ENCODE data around the gene RABEP1.

DNA sequence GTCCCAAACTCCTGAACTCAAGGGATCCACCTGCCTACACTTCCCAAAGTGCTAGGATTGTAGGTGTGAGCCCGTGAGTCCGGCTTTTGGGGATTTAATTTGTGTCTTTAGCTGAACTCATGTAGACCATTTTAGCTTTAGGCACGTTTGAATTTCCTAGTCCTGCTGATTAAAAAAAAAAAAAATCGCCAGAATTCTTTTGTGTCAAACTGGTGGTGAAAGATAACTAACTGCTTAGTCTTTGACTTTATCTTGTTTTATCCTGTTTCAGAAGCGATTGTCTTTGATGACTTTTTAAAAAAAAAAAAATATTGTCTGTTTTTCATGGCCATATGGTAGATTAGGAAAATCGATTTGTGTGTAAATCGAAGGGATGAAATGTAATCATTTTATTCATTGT is 2.6 kb downstream of the RABEP1 start:
- TF ChIP-seq, protein P1, sequence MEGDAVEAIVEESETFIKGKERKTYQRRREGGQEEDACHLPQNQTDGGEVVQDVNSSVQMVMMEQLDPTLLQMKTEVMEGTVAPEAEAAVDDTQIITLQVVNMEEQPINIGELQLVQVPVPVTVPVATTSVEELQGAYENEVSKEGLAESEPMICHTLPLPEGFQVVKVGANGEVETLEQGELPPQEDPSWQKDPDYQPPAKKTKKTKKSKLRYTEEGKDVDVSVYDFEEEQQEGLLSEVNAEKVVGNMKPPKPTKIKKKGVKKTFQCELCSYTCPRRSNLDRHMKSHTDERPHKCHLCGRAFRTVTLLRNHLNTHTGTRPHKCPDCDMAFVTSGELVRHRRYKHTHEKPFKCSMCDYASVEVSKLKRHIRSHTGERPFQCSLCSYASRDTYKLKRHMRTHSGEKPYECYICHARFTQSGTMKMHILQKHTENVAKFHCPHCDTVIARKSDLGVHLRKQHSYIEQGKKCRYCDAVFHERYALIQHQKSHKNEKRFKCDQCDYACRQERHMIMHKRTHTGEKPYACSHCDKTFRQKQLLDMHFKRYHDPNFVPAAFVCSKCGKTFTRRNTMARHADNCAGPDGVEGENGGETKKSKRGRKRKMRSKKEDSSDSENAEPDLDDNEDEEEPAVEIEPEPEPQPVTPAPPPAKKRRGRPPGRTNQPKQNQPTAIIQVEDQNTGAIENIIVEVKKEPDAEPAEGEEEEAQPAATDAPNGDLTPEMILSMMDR (conservative IDR thresholded peaks at IDR 0.05; ENCODE audit: low read depth, low read length): no peak
- TF ChIP-seq EZH2phosphoT487 (IDR thresholded peaks at IDR 0.05; ENCODE audit: borderline replicate concordance, low read length): no peak
